ENCODE data around the gene SLC22A24. TPM values are rescaled to one million over a fixed set of nuclear protein-coding genes. Genes with fewer than 3 reads are reported as not detected.

The SLC22A24 gene
- total RNA-seq, result not detected

GRCh38 chr11:63144121-63144520, at the start of gene SLC22A24:
SLC22A24 (minus strand) TSS chr11:63144221; CDS start chr11:63143779, 442 bp downstream.
- Histone ChIP-seq H3K27me3 (no peaks in the 10 kb centered on the region), H3K36me3 (no peaks in the 10 kb centered on the region), H3K4me3 (no peak within 1 kb of the TSS), H3K4me1 (no peaks in the 10 kb centered on the region), H3K27ac (no peak within 1 kb of the TSS), H3K9me3 (no peaks in the 10 kb centered on the region)
- no peak for TF ChIP-seq CTCF (IDR thresholded peaks at IDR 0.05)
- TF ChIP-seq EP300 (IDR thresholded peaks at IDR 0.05), result no peak
- TF ChIP-seq POLR2AphosphoS5 (IDR thresholded peaks at IDR 0.05), result no peak
- TF ChIP-seq POLR2A (IDR thresholded peaks at IDR 0.05), result no peak
- 60 to 64% methylated on average over 1 of the region's 1 CpG for WGBS, 2 donors (ENCODE audit: low coverage in 1 of 2)
- ATAC-seq, result no peak

- H3K9me3 ChIP-seq, result peaks cover 0 to 10% (median 0%) of the 10 kb centered on the region in 3 donors
- no peak overlapping the region for H3K4me3 ChIP-seq
- H3K27me3 ChIP-seq, result no peaks in the 10 kb centered on the region
- no peaks in the 10 kb centered on the region for H3K36me3 ChIP-seq
- ATAC-seq, result no peak
- no peak for TF ChIP-seq CTCF (IDR thresholded peaks at IDR 0.05)
- no peak for TF ChIP-seq EP300 (IDR thresholded peaks at IDR 0.05)
- TF ChIP-seq POLR2A (IDR thresholded peaks at IDR 0.05), result no peak
- TF ChIP-seq POLR2AphosphoS5 (IDR thresholded peaks at IDR 0.05), result no peak
- no peaks in the 10 kb centered on the region for H3K4me1 ChIP-seq
- H3K27ac ChIP-seq, result no peak overlapping the region
- WGBS, 2 donors (ENCODE audit: low coverage in 1 of 2), result 65% methylated on average over 1 of the region's 1 CpG; no CpG with 5 or more reads in 1 of the 2 donors
Observed at GRCh38 chr11:63180536-63180935, 36.5 kb upstream of the SLC22A24 start.

- H3K27me3 ChIP-seq, result no peaks in the 10 kb centered on the region
- H3K9me3 ChIP-seq, result peaks cover 0 to 11% (median 0%) of the 10 kb centered on the region in 3 donors
- no peaks in the 10 kb centered on the region for H3K4me1 ChIP-seq
- WGBS, 2 donors (ENCODE audit: low coverage in 1 of 2), result 11 to 71% methylated on average over 1 of the region's 1 CpG
- H3K27ac ChIP-seq, result no peak overlapping the region
- H3K36me3 ChIP-seq, result no peaks in the 10 kb centered on the region
- no peak for TF ChIP-seq POLR2A (IDR thresholded peaks at IDR 0.05)
- TF ChIP-seq CTCF (IDR thresholded peaks at IDR 0.05), result no peak
- TF ChIP-seq POLR2AphosphoS5 (IDR thresholded peaks at IDR 0.05), result no peak
- TF ChIP-seq EP300 (IDR thresholded peaks at IDR 0.05), result no peak
- no peak overlapping the region for H3K4me3 ChIP-seq
- no peak for ATAC-seq
Observed at GRCh38 chr11:63179432-63180041, 35.5 kb upstream of the SLC22A24 start.

GRCh38 chr11:63177872-63178271, 33.9 kb upstream of the SLC22A24 start:
- TF ChIP-seq POLR2AphosphoS5 (IDR thresholded peaks at IDR 0.05) (no peak), POLR2A (IDR thresholded peaks at IDR 0.05) (no peak), CTCF (IDR thresholded peaks at IDR 0.05) (no peak), EP300 (IDR thresholded peaks at IDR 0.05) (no peak)
- Histone ChIP-seq H3K27ac (no peak overlapping the region), H3K36me3 (no peaks in the 10 kb centered on the region), H3K27me3 (no peaks in the 10 kb centered on the region), H3K4me1 (no peaks in the 10 kb centered on the region), H3K4me3 (no peak overlapping the region), H3K9me3 (peaks cover 0 to 17% (median 0%) of the 10 kb centered on the region in 3 donors)
- WGBS, 2 donors (ENCODE audit: low coverage in 1 of 2), result 100% methylated on average over 1 of the region's 1 CpG
- ATAC-seq, result no peak

- no peak for ATAC-seq
- no peaks in the 10 kb centered on the region for H3K4me1 ChIP-seq
- no peak for TF ChIP-seq EP300 (IDR thresholded peaks at IDR 0.05)
- no peak for TF ChIP-seq POLR2AphosphoS5 (IDR thresholded peaks at IDR 0.05)
- TF ChIP-seq POLR2A (IDR thresholded peaks at IDR 0.05), result no peak
- TF ChIP-seq CTCF (IDR thresholded peaks at IDR 0.05), result no peak
- H3K27ac ChIP-seq, result no peak overlapping the region
- no peaks in the 10 kb centered on the region for H3K9me3 ChIP-seq
- H3K27me3 ChIP-seq, result peaks cover 20% of the 10 kb centered on the region
- no peaks in the 10 kb centered on the region for H3K36me3 ChIP-seq
- H3K4me3 ChIP-seq, result no peak overlapping the region
- 70 to 95% methylated on average over 3 of the region's 4 CpGs for WGBS, 2 donors (ENCODE audit: low coverage in 1 of 2)
Observed at GRCh38 chr11:63165706-63166310, 21.8 kb upstream of the SLC22A24 start.

Measured in gastroesophageal sphincter (tissue), 4 donors.